ENCODE data around the gene SLC38A8. TPM values are rescaled to one million over a fixed set of nuclear protein-coding genes. Genes with fewer than 3 reads are reported as not detected.

Gene SLC38A8
- total RNA-seq, 3 donors from 2014 or later: not detected

- Histone ChIP-seq H3K4me3 (no peak overlapping the region), H3K4me1 (no peaks in the 10 kb centered on the region), H3K27me3 (peaks cover 0 to 5% of the 10 kb centered on the region in 2 donors), H3K9me3 (no peaks in the 10 kb centered on the region), H3K36me3 (no peaks in the 10 kb centered on the region), H3K27ac (no peak overlapping the region)
- TF ChIP-seq POLR2A (IDR thresholded peaks at IDR 0.05) (no peak), CTCF (IDR thresholded peaks at IDR 0.05) (no peak), POLR2AphosphoS5 (IDR thresholded peaks at IDR 0.05) (no peak)
- no peak for DNase-seq (ENCODE audit: low spot score in 2 of 2)
- intact Hi-C loops (cut with DNase I; ENCODE audit: low total_unique reads): loop anchor here (10.0 kb wide), 1 partner anchor 1451 kb away; no protein-coding TSS in a partner anchor
These were observed 37.2 kb downstream of the SLC38A8 start for GRCh38 chr16:84005391-84005790.

DNA sequence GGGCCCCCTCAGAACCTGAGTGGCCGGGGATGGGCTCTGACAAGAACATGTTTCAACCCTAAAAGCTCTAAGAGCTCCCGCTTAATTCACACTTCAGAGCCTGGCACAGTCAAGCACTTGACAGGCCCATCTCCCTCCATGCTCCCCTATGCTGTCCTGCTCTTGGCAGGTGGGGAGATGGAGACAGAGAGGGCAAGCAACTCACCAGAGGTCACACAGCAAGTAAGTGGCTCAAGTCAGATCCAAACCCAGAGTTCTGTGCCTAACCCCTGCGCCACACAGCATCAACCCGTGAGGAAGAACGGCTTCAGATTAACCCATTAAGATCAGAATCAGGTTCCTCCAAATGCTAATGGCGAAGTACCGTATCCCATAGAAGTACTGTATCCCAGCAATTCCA, 38.2 kb downstream of the SLC38A8 start:
- Histone ChIP-seq H3K4me1 (no peaks in the 10 kb centered on the region), H3K9me3 (no peaks in the 10 kb centered on the region), H3K36me3 (no peaks in the 10 kb centered on the region), H3K27me3 (peaks cover 0 to 5% of the 10 kb centered on the region in 2 donors), H3K4me3 (no peak overlapping the region), H3K27ac (no peak overlapping the region)
- DNase-seq (ENCODE audit: low spot score in 2 of 2): no peak
- TF ChIP-seq POLR2A (IDR thresholded peaks at IDR 0.05) (no peak), CTCF (IDR thresholded peaks at IDR 0.05) (no peak), POLR2AphosphoS5 (IDR thresholded peaks at IDR 0.05) (no peak)
- intact Hi-C loops (cut with DNase I; ENCODE audit: low total_unique reads): loop anchor here (10.0 kb wide), 1 partner anchor 1450 kb away; no protein-coding TSS in a partner anchor

DNA sequence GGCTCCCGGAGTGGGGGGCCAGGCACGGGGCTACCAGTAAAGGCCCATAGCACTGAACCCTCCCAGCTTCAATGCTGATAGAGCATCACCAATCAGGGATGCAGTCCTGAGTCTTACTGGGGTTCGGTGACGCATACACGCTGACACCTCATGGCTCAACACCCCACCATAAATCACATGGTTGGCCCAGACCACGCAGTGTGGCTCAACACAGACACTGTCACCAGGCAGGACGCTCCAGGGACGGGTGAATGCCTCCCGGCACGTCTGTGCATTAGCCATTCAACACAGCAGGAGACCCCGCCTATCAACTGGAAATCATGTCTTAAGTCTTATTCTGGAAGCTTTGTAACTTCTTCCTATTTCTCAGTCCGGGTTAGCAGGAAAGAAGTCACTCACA, 39.6 kb downstream of the SLC38A8 start:
- Histone ChIP-seq H3K4me1 (no peaks in the 10 kb centered on the region), H3K36me3 (no peaks in the 10 kb centered on the region), H3K27me3 (peaks cover 0 to 5% of the 10 kb centered on the region in 2 donors), H3K27ac (no peak overlapping the region), H3K4me3 (no peak overlapping the region), H3K9me3 (no peaks in the 10 kb centered on the region)
- DNase-seq (ENCODE audit: low spot score in 2 of 2): no peak
- intact Hi-C loops (cut with DNase I; ENCODE audit: low total_unique reads): loop anchor here (10.0 kb wide), 1 partner anchor 1448 kb away; no protein-coding TSS in a partner anchor
- TF ChIP-seq POLR2A (IDR thresholded peaks at IDR 0.05): no peak
- TF ChIP-seq POLR2AphosphoS5 (IDR thresholded peaks at IDR 0.05): no peak
- no peak for TF ChIP-seq CTCF (IDR thresholded peaks at IDR 0.05)

- DNase-seq (ENCODE audit: low spot score in 2 of 2): no peak
- Histone ChIP-seq H3K27me3 (peaks cover 0 to 8% of the 10 kb centered on the region in 2 donors), H3K4me3 (no peak overlapping the region), H3K27ac (no peak overlapping the region), H3K4me1 (no peaks in the 10 kb centered on the region), H3K9me3 (no peaks in the 10 kb centered on the region), H3K36me3 (no peaks in the 10 kb centered on the region)
- intact Hi-C loops (cut with DNase I; ENCODE audit: low total_unique reads): loop anchor here (10.0 kb wide), 1 partner anchor 1447 kb away; no protein-coding TSS in a partner anchor
- TF ChIP-seq POLR2A (IDR thresholded peaks at IDR 0.05): no peak
- TF ChIP-seq CTCF (IDR thresholded peaks at IDR 0.05): no peak
- no peak for TF ChIP-seq POLR2AphosphoS5 (IDR thresholded peaks at IDR 0.05)
These were observed 40.9 kb downstream of the SLC38A8 start for GRCh38 chr16:84001726-84002125.

DNA sequence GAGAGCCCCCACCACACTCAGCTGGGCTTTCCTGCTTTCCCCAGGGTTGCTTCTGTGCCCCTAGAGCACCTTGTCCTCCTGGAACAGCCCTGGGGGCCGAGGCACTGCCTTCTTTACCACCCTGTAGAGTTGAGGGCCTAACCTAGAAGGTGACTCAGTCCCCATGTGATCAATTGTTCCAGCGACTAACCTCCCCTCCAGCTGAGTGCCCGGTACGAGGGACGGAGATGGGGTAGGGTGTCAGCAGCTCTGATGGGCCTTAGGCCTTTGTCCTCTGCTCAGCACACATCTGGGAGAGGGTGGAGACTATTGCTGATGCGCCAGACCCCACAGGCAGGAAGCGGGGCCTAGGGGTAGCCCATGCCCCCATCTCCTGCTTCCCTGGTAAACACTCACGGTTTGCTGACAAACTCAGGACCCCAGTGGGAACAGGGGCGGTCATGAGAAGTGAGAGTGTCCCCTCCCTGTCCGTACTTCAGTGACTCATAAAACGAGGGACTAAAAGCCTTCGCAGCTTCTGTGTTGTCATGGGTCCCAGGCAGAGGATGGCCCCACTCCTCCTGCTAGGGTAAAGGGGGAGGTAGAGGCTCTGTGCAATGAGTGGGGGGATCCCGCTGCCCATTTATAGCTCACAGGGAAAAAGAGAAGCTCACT, 41.5 kb downstream of the SLC38A8 start:
- H3K27me3 ChIP-seq: peaks cover 0 to 4% of the 10 kb centered on the region in 2 donors
- no peaks in the 10 kb centered on the region for H3K4me1 ChIP-seq
- no peak overlapping the region for H3K4me3 ChIP-seq
- intact Hi-C loops (cut with DNase I; ENCODE audit: low total_unique reads): loop anchor here (10.0 kb wide), 1 partner anchor 1446 kb away; no protein-coding TSS in a partner anchor
- no peaks in the 10 kb centered on the region for H3K9me3 ChIP-seq
- H3K27ac ChIP-seq: no peak overlapping the region
- DNase-seq (ENCODE audit: low spot score in 2 of 2): no peak
- no peak for TF ChIP-seq POLR2AphosphoS5 (IDR thresholded peaks at IDR 0.05)
- no peak for TF ChIP-seq CTCF (IDR thresholded peaks at IDR 0.05)
- no peak for TF ChIP-seq POLR2A (IDR thresholded peaks at IDR 0.05)
- no peaks in the 10 kb centered on the region for H3K36me3 ChIP-seq
